NCI-H82 (cell line): ENCODE measurements around the gene ABCA7.

Experiments
- DNase-seq: peaks from one replicate; lab custom pipeline; 2025; lab: John Stamatoyannopoulos, UW

The ABCA7 gene

GRCh38 chr19:1004204-1004802, 35.6 kb upstream of the ABCA7 start:
- DNase-seq: no peak

- DNase-seq: no peak
Observed at GRCh38 chr19:1004803-1005664, 34.9 kb upstream of the ABCA7 start.

GRCh38 chr19:1006711-1007398, 33.1 kb upstream of the ABCA7 start:
- DNase-seq: no peak

GRCh38 chr19:1007399-1008251, 32.3 kb upstream of the ABCA7 start:
- peak; percentile 36 for DNase-seq

GRCh38 chr19:1008268-1009040, 31.5 kb upstream of the ABCA7 start:
- DNase-seq: no peak

GRCh38 chr19:1009041-1009980, 30.6 kb upstream of the ABCA7 start:
- DNase-seq: no peak

- DNase-seq: no peak
Observed at GRCh38 chr19:1009981-1010538, 29.8 kb upstream of the ABCA7 start.

GRCh38 chr19:1010586-1011510, 29.1 kb upstream of the ABCA7 start:
- DNase-seq: no peak

GRCh38 chr19:1011831-1012333, 28.0 kb upstream of the ABCA7 start:
- no peak for DNase-seq

- no peak for DNase-seq
Observed at GRCh38 chr19:1012334-1012733, 27.6 kb upstream of the ABCA7 start.

GRCh38 chr19:1013218-1013617, 26.7 kb upstream of the ABCA7 start:
- DNase-seq: no peak

GRCh38 chr19:1014161-1015060, 25.5 kb upstream of the ABCA7 start:
- no peak for DNase-seq

GRCh38 chr19:1015061-1015781, 24.7 kb upstream of the ABCA7 start:
- no peak for DNase-seq

- no peak for DNase-seq
Observed at GRCh38 chr19:1015782-1016646, 23.9 kb upstream of the ABCA7 start.

- no peak for DNase-seq
Observed at GRCh38 chr19:1016647-1017114, 23.2 kb upstream of the ABCA7 start.
